CD14-positive monocyte (primary cell): ENCODE results near the gene SCN4A. TPM values are rescaled to one million over a fixed set of nuclear protein-coding genes. Genes with fewer than 3 reads are reported as not detected.

Source experiments
- DNase-seq, 3 donors: peaks; one replicate each; pipeline ENCODE4 v3.0.0-alpha.2; 2011 to 2022
- H2AFZ ChIP-seq: 2 replicates; pipeline ENCODE4 v1.6.0; 2012; ENCODE audit warnings: mild to moderate bottlenecking, low read depth, low read length, inconsistent platforms; ENCODE audit not compliant: insufficient read depth, poor library complexity, severe bottlenecking
- H3K27ac ChIP-seq, 2 donors: 1 replicate in 1 of 2; 2 replicates in 1 of 2; pipeline ENCODE4 v1.5.1; 2012 to 2013; ENCODE audit warnings: low read length in 2 of 2, control low read depth in 1 of 2, inconsistent platforms in 1 of 2, low read depth in 1 of 2, mild to moderate bottlenecking in 1 of 2
- H3K27me3 ChIP-seq, 2 donors: one replicate each; pipeline versions ENCODE4 v1.6.0 to v1.6.1; 2011 to 2013; ENCODE audit warnings: low read length in 2 of 2; ENCODE audit not compliant: control insufficient read depth in 2 of 2, insufficient read depth in 2 of 2
- H3K36me3 ChIP-seq, 2 donors: replicated peaks in 1 of 2; 1 replicate in 1 of 2; 2 replicates in 1 of 2; pipeline versions ENCODE4 v1.5.1 to v1.6.1; 2012 to 2013; ENCODE audit warnings: low read length in 2 of 2, control low read depth in 1 of 2, inconsistent platforms in 1 of 2, mild to moderate bottlenecking in 1 of 2; ENCODE audit not compliant: insufficient read depth in 2 of 2, control insufficient read depth in 1 of 2
- H3K4me1 ChIP-seq, 2 donors: 1 replicate in 1 of 2; 2 replicates in 1 of 2; pipeline versions ENCODE4 v1.5.1 to v1.6.1; 2012 to 2013; ENCODE audit warnings: low read length in 2 of 2, control low read depth in 1 of 2, inconsistent platforms in 1 of 2, mild to moderate bottlenecking in 1 of 2, moderate library complexity in 1 of 2; ENCODE audit not compliant: insufficient read depth in 2 of 2, control insufficient read depth in 1 of 2
- H3K4me2 ChIP-seq: replicated peaks from 2 replicates; pipeline ENCODE3; 2012; ENCODE audit warnings: low read length, moderate library complexity, mild to moderate bottlenecking; ENCODE audit not compliant: poor library complexity, severe bottlenecking; ENCODE audit errors: extremely low read depth
- H3K4me3 ChIP-seq, 3 experiments: fragments of 200-600 bp in 1 of 3; sonication (generic) in 1 of 3; replicated peaks in 1 of 3; 1 replicate in 2 of 3; 2 replicates in 1 of 3; pipeline ENCODE4 v1.5.1; 2011 to 2013; ENCODE audit warnings: low read length in 3 of 3, mild to moderate bottlenecking in 3 of 3, control low read depth in 2 of 3, low read depth in 2 of 3, inconsistent platforms in 1 of 3, moderate library complexity in 1 of 3
- H3K79me2 ChIP-seq: 2 replicates; pipeline ENCODE4 v1.6.0; 2012; ENCODE audit warnings: mild to moderate bottlenecking, control low read depth, inconsistent platforms, low read length, moderate library complexity; ENCODE audit not compliant: insufficient read depth
- H3K9ac ChIP-seq: 2 replicates; pipeline ENCODE4 v1.6.0; 2017; ENCODE audit warnings: low read length, mild to moderate bottlenecking; ENCODE audit not compliant: insufficient read depth, poor library complexity, severe bottlenecking
- H3K9me3 ChIP-seq, 2 donors: replicated peaks in 1 of 2; 1 replicate in 1 of 2; 2 replicates in 1 of 2; pipeline versions ENCODE4 v1.5.1 to v1.6.1; 2012 to 2013; ENCODE audit warnings: low read length in 2 of 2, control low read depth in 1 of 2; ENCODE audit not compliant: control insufficient read depth in 1 of 2, insufficient read depth in 1 of 2
- H4K20me1 ChIP-seq: 2 replicates; pipeline ENCODE4 v1.6.0; 2012; ENCODE audit warnings: mild to moderate bottlenecking, low read length, control low read depth, moderate library complexity; ENCODE audit not compliant: insufficient read depth
- H3K27ac Mint-ChIP-seq, 7 donors: one replicate each; pipeline ENCODE4 v1.8.0; 2020; ENCODE audit warnings: mild to moderate bottlenecking in 7 of 7, mixed read lengths in 7 of 7, moderate library complexity in 6 of 7, inconsistent platforms in 2 of 7
- H3K27me3 Mint-ChIP-seq, 3 donors: one replicate each; pipeline ENCODE4 v1.8.0; 2021 to 2022; ENCODE audit warnings: low read depth in 3 of 3, mild to moderate bottlenecking in 3 of 3, mixed read lengths in 3 of 3, moderate library complexity in 3 of 3, inconsistent platforms in 1 of 3
- H3K36me3 Mint-ChIP-seq, 2 donors: one replicate each; pipeline ENCODE4 v1.8.0; 2020; ENCODE audit warnings: mixed read lengths in 2 of 2, inconsistent platforms in 1 of 2, mild to moderate bottlenecking in 1 of 2
- H3K4me1 Mint-ChIP-seq: one replicate; pipeline ENCODE4 v1.8.0; 2020; ENCODE audit warnings: mild to moderate bottlenecking, mixed read lengths
- H3K4me3 Mint-ChIP-seq, 2 donors: one replicate each; pipeline ENCODE4 v1.8.0; 2020; ENCODE audit warnings: mild to moderate bottlenecking in 2 of 2, mixed read lengths in 2 of 2, moderate library complexity in 1 of 2
- H3K9me3 Mint-ChIP-seq, 7 donors: one replicate each; pipeline ENCODE4 v1.8.0; 2020 to 2022; ENCODE audit warnings: mixed read lengths in 7 of 7, mild to moderate bottlenecking in 6 of 7, moderate library complexity in 6 of 7, inconsistent platforms in 2 of 7
- WGBS: methylation state at CpG from one replicate; pipeline ENCODE4 v1.1.5; 2013; ENCODE audit warnings: missing lambda C conversion rate; ENCODE audit not compliant: insufficient coverage; 5-methylcytosine and 5-hydroxymethylcytosine counted together
- intact Hi-C, 2 donors: fragments of 100-400 bp; cut with micrococcal nuclease; formaldehyde crosslinking; loops; one replicate each; pipeline versions ENCODE4 v1.15.0 to v1.15.1; 2023
- polyA plus RNA-seq, 3 donors: library from polyadenylated mRNA; depleted of rRNA in 1 of 3; unstranded in 2 of 3; stranded (reverse) in 1 of 3; fragments of 300-500 nt in 2 of 3; fragments of >200 nt in 1 of 3; fragmentation: Illumina TruSeq in 2 of 3; gene quantifications; 1 replicate in 2 of 3; 2 replicates in 1 of 3; pipeline ENCODE4 v1.2.3, GENCODE V29; 2012 to 2021
- TF ChIP-seq, protein P1 (sequence below): fragments of 200-600 bp; IDR thresholded peaks from one replicate; pipeline ENCODE4 v1.8.0; 2022; ENCODE audit warnings: antibody characterized with exemption, mild to moderate bottlenecking

The SCN4A gene
- polyA plus RNA-seq, 3 donors: not detected

DNA sequence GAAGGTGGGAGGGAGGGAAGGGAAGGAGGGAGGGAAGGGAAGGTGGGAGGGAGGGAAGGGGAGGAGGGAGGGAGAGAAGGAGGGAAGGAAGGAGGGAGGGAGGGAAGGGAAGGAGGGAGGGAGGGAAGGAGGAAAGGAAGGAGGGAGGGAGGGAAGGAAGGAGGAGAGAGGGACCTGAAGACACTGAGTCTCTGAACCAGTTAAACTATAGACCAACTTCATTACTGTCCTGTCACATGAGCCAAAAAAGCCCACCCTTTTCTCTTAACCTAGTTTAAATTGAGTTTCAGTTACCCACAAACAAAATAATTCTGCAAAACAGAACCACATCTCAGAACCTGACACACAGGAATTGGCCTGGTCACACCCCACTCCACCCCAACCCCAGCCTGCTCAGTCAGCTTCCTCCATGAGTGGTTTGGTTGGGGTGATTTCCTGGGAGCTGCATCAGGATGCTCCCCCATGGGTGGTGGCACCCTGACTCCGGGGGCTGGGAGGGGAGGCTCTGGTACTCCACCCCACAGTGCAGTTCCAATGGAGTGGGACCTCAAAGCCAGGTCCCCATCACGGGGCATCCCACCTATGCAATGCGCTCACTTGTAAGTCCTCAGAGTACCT, 20.8 kb upstream of the SCN4A start:
- no peak overlapping the region for H3K4me2 ChIP-seq
- intact Hi-C loops: loop anchor here (5.0 kb wide), 1 partner anchor 34 kb away; no protein-coding TSS in a partner anchor
- DNase-seq: no peak
- no peak overlapping the region for H3K27ac ChIP-seq
- no peak overlapping the region for H3K9ac ChIP-seq
- no peaks in the 10 kb centered on the region for H3K9me3 ChIP-seq
- H3K27ac Mint-ChIP-seq: no peak overlapping the region
- no peak overlapping the region for H2AFZ ChIP-seq
- no peak overlapping the region for H3K4me3 Mint-ChIP-seq
- H3K4me3 ChIP-seq: no peak overlapping the region
- peaks cover 22 to 24% of the 10 kb centered on the region in 2 donors for H3K4me1 ChIP-seq
- peaks cover 8 to 21% of the 10 kb centered on the region in 2 donors for H3K27me3 ChIP-seq
- 95% methylated on average over 3 of the region's 3 CpGs for WGBS
- peaks cover 0 to 14% (median 3%) of the 10 kb centered on the region in 7 donors for H3K9me3 Mint-ChIP-seq
- H3K36me3 Mint-ChIP-seq: no peaks in the 10 kb centered on the region
- H3K36me3 ChIP-seq: no peaks in the 10 kb centered on the region
- no peaks in the 10 kb centered on the region for H4K20me1 ChIP-seq
- H3K4me1 Mint-ChIP-seq: peaks cover 23% of the 10 kb centered on the region
- H3K27me3 Mint-ChIP-seq: peaks cover 25 to 43% (median 36%) of the 10 kb centered on the region in 3 donors
- TF ChIP-seq, protein P1, sequence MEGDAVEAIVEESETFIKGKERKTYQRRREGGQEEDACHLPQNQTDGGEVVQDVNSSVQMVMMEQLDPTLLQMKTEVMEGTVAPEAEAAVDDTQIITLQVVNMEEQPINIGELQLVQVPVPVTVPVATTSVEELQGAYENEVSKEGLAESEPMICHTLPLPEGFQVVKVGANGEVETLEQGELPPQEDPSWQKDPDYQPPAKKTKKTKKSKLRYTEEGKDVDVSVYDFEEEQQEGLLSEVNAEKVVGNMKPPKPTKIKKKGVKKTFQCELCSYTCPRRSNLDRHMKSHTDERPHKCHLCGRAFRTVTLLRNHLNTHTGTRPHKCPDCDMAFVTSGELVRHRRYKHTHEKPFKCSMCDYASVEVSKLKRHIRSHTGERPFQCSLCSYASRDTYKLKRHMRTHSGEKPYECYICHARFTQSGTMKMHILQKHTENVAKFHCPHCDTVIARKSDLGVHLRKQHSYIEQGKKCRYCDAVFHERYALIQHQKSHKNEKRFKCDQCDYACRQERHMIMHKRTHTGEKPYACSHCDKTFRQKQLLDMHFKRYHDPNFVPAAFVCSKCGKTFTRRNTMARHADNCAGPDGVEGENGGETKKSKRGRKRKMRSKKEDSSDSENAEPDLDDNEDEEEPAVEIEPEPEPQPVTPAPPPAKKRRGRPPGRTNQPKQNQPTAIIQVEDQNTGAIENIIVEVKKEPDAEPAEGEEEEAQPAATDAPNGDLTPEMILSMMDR: no peak
- H3K79me2 ChIP-seq: no peaks in the 10 kb centered on the region

DNA sequence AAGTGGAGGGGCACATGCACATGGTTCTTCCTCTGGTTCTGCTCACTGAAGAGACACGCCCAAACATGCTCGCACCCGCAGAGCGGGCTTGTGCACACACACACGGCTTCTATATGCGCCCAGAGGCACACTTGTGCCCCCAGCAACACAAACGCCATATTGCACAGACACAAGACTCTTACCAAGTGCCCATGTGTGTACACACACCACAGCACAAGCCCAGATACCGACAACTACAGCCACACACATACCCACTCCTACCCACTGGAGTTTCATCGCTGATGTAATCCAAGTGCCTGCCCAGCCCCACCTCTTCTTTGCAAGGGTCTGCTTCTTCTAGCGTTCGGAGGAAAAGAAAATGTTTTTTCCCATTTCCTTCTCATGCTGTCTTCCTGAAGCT, 18.9 kb upstream of the SCN4A start:
- no peaks in the 10 kb centered on the region for H3K9me3 ChIP-seq
- H3K4me2 ChIP-seq: no peak overlapping the region
- H2AFZ ChIP-seq: no peak overlapping the region
- H3K36me3 ChIP-seq: no peaks in the 10 kb centered on the region
- peaks cover 0 to 3% of the 10 kb centered on the region in 2 donors for H3K27me3 ChIP-seq
- peaks cover 0 to 5% (median 3%) of the 10 kb centered on the region in 7 donors for H3K9me3 Mint-ChIP-seq
- H3K79me2 ChIP-seq: no peaks in the 10 kb centered on the region
- no peaks in the 10 kb centered on the region for H4K20me1 ChIP-seq
- H3K4me1 ChIP-seq: peaks cover 11 to 16% of the 10 kb centered on the region in 2 donors
- no peak overlapping the region for H3K4me3 Mint-ChIP-seq
- H3K9ac ChIP-seq: no peak overlapping the region
- peaks cover 7 to 26% (median 17%) of the 10 kb centered on the region in 3 donors for H3K27me3 Mint-ChIP-seq
- TF ChIP-seq, protein P1: no peak
- no peak for DNase-seq
- H3K36me3 Mint-ChIP-seq: no peaks in the 10 kb centered on the region
- WGBS: 85% methylated on average over 11 of the region's 11 CpGs
- no peak overlapping the region for H3K4me3 ChIP-seq
- H3K27ac Mint-ChIP-seq: peak overlapping the region in 2 of 7 donors; percentile 46 to 54
- intact Hi-C loops: loop anchor here (5.0 kb wide), 1 partner anchor 36 kb away; no protein-coding TSS in a partner anchor
- peaks cover 22% of the 10 kb centered on the region for H3K4me1 Mint-ChIP-seq
- no peak overlapping the region for H3K27ac ChIP-seq
